Right ventricle myocardium superior (tissue), 1 donor: ENCODE measurements around the gene CYP39A1. TPM values are rescaled to one million over a fixed set of nuclear protein-coding genes. Genes with fewer than 3 reads are reported as not detected.

Source experiments
- ATAC-seq: fragments of 200-7000 bp; cut with Tn5 transposase; one replicate; pipeline ENCODE4 v1.9.1; 2020; ENCODE audit warnings: mild to moderate bottlenecking; ENCODE audit not compliant: poor library complexity
- DNase-seq: peaks from one replicate; pipeline ENCODE4 v3.0.0-alpha.2; 2020
- intact Hi-C: fragments of 100-400 bp; cut with DNase I; formaldehyde crosslinking; loops from one replicate; pipeline ENCODE4 v1.11.2; 2022
- long read RNA-seq: library from polyadenylated mRNA; unstranded; transcript quantifications from one replicate; pipeline ENCODE4 v2.0.0, GENCODE V29; 2021
- total RNA-seq: library from RNA; stranded (reverse); fragmentation: NEBNext Ultra II Directional; extraction: Animal tissue kit (Norgen Biotek cat#: 25700); gene quantifications from one replicate; pipeline ENCODE4 v1.2.1, GENCODE V29; 2021
- donor health status: DM: no; HTN: yes; CAD: no; lungs with severe emphysema.

The CYP39A1 gene, protein sequence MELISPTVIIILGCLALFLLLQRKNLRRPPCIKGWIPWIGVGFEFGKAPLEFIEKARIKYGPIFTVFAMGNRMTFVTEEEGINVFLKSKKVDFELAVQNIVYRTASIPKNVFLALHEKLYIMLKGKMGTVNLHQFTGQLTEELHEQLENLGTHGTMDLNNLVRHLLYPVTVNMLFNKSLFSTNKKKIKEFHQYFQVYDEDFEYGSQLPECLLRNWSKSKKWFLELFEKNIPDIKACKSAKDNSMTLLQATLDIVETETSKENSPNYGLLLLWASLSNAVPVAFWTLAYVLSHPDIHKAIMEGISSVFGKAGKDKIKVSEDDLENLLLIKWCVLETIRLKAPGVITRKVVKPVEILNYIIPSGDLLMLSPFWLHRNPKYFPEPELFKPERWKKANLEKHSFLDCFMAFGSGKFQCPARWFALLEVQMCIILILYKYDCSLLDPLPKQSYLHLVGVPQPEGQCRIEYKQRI
- total RNA-seq = 4.7 TPM
- long read RNA-seq, partial matches to known transcripts = 0 of 8 reads
- long read RNA-seq, other reads (novel, unspliced or antisense) = 4 of 8 reads

DNA sequence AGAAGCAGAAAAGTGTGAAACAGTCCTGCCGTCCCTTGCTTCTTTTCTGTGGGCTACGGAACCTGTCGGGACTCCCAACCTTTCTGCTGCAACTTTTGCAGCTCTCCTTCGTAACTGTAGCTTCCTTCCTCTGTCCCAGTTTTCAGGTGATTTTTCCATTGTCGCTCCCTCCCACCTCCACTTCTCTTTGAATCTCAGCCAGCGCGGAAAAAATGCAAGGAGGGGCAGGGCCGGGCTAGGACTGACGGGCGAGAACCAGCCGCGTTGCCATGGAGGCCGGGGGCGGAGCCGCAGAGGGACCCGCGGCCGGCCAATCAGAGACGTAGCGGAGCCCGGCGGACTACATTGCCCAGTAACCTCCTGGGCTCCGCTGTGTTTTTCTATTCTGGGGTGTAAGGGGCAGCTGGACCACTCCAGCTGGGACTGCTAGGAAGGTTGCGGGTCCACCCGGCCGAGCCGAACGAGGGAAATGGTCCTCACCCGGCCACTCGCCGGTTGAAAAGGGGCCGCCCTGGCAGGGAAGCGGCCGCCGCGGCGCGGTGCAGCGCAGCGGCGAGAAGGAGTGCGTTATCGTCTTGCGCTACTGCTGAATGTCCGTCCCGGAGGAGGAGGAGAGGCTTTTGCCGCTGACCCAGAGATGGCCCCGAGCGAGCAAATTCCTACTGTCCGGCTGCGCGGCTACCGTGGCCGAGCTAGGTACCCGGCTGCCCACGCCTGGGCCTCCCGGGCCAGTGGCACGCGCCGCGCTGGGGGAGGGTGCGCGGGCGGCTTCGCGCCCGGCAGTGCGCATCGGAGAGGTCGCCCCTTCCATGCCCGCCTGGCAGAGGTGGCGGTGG, at the start of gene CYP39A1, which contains the start of gene SLC25A27:
Gene CYP39A1, minus strand, starts transcription at position 216 of the 836 bp plus-strand sequence. CDS start 236 bp downstream, outside the sequence.
Gene SLC25A27, plus strand, starts transcription at position 373 of the 836 bp plus-strand sequence. Its CDS starts 218 bp downstream, at position 591.
- DNase-seq = peak; percentile 96
- intact Hi-C loops = no loop called here
- peak; percentile 100 for ATAC-seq

- DNase-seq (no peak), ATAC-seq (no peak)
- intact Hi-C loops = no loop called here
Observed at GRCh38 chr6:46699970-46700369, 47.4 kb upstream of the CYP39A1 start.

DNA sequence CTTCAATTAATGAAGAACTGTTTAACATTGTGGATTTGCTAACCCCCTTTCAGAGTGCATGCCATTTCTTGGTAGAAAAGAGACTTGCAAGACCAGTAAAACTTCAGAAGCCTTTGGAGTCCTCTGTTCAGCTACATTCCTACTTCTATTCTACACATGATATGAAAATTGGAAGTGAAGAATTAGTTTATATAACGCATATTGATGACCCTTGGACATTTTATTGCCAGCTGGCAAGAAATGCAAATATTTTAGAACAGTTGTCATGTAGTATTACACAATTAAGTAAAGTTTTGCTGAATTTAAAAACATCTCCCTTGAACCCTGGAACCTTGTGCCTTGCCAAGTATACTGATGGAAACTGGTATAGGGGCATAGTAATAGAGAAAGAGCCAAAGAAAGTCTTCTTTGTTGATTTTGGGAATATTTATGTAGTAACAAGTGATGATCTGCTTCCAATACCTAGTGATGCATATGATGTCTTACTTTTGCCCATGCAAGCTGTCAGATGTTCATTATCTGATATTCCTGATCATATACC, 38.4 kb upstream of the CYP39A1 start:
- DNase-seq = no peak
- intact Hi-C loops = no loop called here
- ATAC-seq = no peak

GRCh38 chr6:46690141-46690755, 37.6 kb upstream of the CYP39A1 start:
- no peak for ATAC-seq
- no peak for DNase-seq
- intact Hi-C loops = no loop called here

DNA sequence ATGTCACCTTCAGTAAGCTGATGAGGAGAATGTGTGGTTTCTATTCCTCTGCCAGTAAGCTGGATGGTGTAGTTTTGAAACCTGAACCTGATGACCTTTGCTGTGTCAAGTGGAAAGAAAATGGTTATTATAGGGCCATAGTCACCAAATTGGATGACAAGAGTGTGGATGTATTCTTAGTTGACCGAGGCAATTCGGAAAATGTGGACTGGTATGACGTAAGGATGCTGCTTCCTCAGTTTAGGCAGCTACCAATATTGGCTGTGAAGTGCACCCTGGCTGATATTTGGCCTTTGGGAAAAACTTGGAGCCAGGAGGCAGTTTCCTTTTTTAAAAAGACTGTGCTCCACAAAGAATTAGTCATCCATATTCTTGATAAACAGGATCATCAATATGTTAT, 37.0 kb upstream of the CYP39A1 start:
- ATAC-seq (no peak), DNase-seq (no peak)
- intact Hi-C loops = no loop called here

DNA sequence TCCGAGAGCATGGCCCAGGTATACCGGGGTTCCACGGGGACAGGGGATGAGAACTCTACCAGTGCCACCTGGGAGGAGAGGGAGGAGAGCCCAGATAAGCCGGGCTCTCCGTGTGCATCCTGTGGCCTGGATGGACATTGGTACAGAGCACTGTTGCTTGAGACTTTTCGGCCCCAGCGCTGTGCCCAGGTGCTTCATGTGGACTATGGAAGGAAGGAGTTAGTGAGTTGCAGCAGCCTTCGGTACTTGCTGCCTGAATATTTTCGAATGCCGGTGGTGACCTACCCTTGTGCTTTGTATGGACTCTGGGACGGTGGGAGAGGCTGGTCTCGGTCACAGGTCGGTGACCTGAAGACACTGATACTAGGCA, 36.3 kb upstream of the CYP39A1 start:
- no peak for DNase-seq
- no peak for ATAC-seq
- intact Hi-C loops = no loop called here

DNA sequence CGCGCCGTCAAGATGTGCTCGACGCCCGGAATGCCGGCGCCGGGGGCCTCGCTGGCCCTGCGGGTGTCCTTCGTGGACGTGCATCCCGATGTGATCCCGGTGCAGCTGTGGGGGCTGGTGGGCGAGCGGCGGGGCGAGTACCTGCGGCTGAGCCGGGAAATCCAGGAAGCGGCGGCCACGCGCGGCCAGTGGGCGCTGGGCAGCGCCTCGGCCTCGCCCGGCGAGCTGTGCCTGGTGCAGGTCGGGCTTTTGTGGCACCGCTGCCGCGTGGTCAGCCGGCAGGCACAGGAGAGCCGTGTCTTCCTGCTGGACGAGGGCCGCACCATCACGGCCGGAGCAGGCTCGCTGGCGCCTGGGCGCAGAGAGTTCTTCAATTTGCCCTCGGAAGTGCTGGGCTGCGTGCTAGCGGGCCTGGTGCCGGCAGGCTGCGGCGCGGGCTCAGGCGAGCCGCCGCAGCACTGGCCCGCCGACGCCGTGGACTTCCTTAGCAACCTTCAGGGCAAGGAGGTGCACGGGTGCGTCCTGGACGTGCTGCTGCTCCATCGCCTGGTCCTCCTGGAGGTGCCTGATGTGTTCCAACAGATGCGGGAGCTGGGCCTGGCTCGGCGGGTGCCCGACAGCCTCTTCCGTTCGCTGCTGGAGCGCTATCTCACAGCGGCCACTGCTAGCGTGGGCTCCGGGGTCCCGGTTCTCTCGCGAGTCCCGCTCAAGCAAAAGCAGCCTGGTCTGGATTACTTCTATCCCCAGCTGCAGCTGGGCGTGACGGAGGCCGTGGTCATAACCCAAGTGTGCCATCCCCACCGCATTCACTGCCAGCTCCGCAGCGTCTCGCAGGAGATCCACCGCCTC, 35.7 kb upstream of the CYP39A1 start:
- intact Hi-C loops = no loop called here
- DNase-seq (peak; percentile 30), ATAC-seq (no peak)

GRCh38 chr6:46687619-46688097, 35.0 kb upstream of the CYP39A1 start, which contains the start of gene TDRD6:
Gene TDRD6 (plus strand): TSS chr6:46687885. CDS start chr6:46688129, 244 bp downstream.
- ATAC-seq = no peak
- intact Hi-C loops = no loop called here

DNA sequence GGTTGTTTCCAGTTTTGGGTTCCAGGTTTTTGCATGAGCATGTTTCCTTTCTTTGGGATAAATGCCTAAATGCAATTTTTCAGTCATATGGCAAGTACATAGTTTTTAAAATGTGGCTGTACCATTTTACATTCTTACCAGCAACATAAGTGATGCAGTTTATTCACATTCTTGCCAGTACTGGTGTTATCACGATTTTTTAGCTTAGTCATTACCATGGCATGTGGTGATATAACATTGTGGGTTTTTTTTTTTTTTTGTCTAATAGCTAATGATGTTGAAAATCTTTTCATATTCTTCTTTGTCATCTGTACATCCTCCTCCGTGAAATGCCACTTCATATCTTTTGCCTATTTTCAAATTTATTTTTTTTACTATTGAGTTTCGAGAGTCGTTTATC, 32.2 kb upstream of the CYP39A1 start:
- ATAC-seq (no peak), DNase-seq (no peak)
- intact Hi-C loops = no loop called here

More at GRCh38 chr6:46687619-46688097, 35.0 kb upstream of the CYP39A1 start, which contains the start of gene TDRD6:
- DNase-seq = no peak

GRCh38 chr6:46677314-46677654, 24.7 kb upstream of the CYP39A1 start:
- no peak for ATAC-seq
- DNase-seq = no peak
- intact Hi-C loops = no loop called here

DNA sequence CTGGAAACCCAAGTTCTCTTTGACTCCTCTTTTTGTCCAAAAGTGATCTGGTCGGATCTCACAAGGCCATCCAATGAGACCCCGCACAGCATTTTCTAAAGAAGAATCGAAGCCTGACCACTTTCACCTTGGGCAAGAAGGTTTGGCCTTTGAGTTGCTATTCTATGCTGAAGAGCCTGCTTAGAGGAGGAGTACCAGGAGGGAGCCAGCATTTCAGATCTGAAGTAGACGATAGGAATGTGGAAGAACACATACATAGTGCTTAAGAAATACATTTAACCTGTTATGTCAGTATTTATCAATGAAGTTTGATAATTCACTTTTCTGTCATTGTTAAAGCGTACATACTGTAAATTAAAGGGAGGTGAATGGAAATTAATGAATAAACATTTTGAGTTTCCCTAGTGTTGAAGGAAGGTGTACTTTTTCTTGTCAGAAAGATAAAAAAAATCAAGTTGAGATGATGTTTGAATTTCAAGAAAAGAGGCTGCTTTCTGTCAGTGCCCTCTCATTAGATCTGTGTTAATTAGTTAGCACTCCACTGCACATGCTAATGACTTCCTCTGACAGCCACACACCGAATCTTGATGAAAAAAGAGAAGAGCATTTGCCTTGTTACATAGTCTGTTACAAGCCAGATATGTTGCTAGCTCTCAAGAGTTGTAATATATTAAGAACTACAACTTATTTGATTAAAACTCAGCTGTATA, 24.1 kb upstream of the CYP39A1 start:
- ATAC-seq (no peak), DNase-seq (no peak)
- intact Hi-C loops = no loop called here

GRCh38 chr6:46674410-46674809, 21.8 kb upstream of the CYP39A1 start:
- DNase-seq (no peak), ATAC-seq (no peak)
- intact Hi-C loops = no loop called here

DNA sequence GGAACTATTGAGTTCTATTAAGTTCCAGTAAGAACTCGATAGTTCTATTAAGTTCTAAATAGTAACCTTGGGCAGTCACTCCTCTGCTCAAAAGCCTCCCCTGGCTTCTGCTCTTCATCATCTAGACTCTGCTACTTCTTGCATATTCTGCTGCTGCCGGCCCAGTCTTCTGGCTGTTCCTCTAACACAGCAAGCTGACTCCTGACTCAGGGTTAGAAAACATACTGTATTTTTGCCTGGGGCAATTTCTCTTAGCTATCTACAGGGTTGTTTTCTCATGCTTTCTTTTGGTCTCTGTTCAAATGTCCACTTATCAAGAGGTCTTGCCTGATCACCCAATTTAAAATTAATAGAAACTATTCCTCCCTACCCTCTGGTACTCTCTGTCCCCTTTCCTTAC, 14.8 kb upstream of the CYP39A1 start:
- intact Hi-C loops = no loop called here
- no peak for ATAC-seq
- no peak for DNase-seq

- ATAC-seq (no peak), DNase-seq (no peak)
- intact Hi-C loops = no loop called here
Observed at GRCh38 chr6:46661483-46661882, 8.9 kb upstream of the CYP39A1 start.

DNA sequence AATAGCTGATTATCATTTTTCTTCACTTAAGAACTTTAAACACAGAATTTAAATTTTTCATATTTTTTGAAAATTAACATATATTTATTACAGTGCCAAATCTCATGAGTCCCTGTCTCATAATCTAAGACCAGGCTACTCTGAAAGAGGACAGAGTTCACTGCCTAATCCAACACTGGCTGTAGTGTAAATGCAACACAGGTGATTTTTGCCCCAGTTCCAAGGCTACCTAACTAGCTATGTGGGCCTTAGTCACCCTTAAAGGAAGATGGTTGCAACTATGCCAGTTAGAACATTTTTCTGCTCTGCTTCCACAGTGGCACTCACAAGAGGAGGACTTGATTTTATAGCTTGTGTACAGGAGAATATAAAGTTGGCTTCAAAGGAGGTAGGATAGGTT, 5.0 kb upstream of the CYP39A1 start:
- intact Hi-C loops = no loop called here
- DNase-seq (no peak), ATAC-seq (no peak)

GRCh38 chr6:46655803-46656202, 3.2 kb upstream of the CYP39A1 start:
- no peak for DNase-seq
- ATAC-seq = no peak
- intact Hi-C loops = no loop called here
